Measurements from ENCODE around the gene CCDC86.

DNA sequence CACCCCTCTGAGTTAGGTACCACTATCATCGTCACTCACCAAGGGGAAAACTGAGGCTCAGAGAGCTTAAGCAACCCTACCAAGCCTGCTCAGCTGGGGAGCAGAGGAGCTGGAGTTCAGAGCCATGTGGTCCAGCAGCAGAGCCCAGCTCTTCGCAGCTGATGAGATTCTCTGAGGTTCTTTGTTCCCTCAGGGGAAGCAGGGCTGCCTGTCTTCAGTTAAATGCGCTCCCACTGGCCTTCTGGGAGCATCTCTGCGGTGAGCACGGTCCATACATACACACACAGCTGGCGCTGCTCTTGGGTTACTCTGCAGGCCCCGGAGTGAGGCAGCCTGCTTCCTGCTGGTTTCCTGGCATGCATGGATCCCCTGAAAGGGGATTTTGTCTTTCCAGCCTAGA, 19.0 kb downstream of the CCDC86 start:
- TF ChIP-seq MEIS2 (IDR thresholded peaks at IDR 0.05; ENCODE audit: partially characterized antibody), result no peak
- no peak for TF ChIP-seq SREBF2 (CRISPR knock-in tag; IDR thresholded peaks at IDR 0.05)
- TF ChIP-seq ZZZ3 (IDR thresholded peaks at IDR 0.05), result no peak
- TF ChIP-seq RAD51 (IDR thresholded peaks at IDR 0.05; ENCODE audit: borderline replicate concordance, low read depth), result no peak
- TF ChIP-seq SMAD4 (CRISPR knock-in tag; conservative IDR thresholded peaks at IDR 0.05), result no peak
- TF ChIP-seq, protein P1, sequence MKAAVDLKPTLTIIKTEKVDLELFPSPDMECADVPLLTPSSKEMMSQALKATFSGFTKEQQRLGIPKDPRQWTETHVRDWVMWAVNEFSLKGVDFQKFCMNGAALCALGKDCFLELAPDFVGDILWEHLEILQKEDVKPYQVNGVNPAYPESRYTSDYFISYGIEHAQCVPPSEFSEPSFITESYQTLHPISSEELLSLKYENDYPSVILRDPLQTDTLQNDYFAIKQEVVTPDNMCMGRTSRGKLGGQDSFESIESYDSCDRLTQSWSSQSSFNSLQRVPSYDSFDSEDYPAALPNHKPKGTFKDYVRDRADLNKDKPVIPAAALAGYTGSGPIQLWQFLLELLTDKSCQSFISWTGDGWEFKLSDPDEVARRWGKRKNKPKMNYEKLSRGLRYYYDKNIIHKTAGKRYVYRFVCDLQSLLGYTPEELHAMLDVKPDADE (conservative IDR thresholded peaks at IDR 0.05; ENCODE audit: control insufficient read depth, low read depth, low read length), result no peak
- TF ChIP-seq POLR2AphosphoS5 (IDR thresholded peaks at IDR 0.05; ENCODE audit: control insufficient read depth, insufficient read depth, low read depth, low read length), result no peak
- no peak for TF ChIP-seq PYGO2 (tag; IDR thresholded peaks at IDR 0.05)
- no peak for TF ChIP-seq EGR1 (conservative IDR thresholded peaks at IDR 0.05)
- no peak for TF ChIP-seq ZFP36 (IDR thresholded peaks at IDR 0.05; ENCODE audit: low read depth, low read length, partially characterized antibody)
- TF ChIP-seq, protein P2, sequence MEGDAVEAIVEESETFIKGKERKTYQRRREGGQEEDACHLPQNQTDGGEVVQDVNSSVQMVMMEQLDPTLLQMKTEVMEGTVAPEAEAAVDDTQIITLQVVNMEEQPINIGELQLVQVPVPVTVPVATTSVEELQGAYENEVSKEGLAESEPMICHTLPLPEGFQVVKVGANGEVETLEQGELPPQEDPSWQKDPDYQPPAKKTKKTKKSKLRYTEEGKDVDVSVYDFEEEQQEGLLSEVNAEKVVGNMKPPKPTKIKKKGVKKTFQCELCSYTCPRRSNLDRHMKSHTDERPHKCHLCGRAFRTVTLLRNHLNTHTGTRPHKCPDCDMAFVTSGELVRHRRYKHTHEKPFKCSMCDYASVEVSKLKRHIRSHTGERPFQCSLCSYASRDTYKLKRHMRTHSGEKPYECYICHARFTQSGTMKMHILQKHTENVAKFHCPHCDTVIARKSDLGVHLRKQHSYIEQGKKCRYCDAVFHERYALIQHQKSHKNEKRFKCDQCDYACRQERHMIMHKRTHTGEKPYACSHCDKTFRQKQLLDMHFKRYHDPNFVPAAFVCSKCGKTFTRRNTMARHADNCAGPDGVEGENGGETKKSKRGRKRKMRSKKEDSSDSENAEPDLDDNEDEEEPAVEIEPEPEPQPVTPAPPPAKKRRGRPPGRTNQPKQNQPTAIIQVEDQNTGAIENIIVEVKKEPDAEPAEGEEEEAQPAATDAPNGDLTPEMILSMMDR (IDR thresholded peaks at IDR 0.05 in 2 of 3, conservative IDR thresholded peaks at IDR 0.05 in 1 of 3; ENCODE audit: insufficient read depth in 2 of 3, low read depth in 1 of 3, low read length in 3 of 3), result no peak
